Stimulated activated CD4-positive, alpha-beta T cell treated with anti-CD3 and anti-CD28 coated beads, Interleukin-1b, Interleukin-23, amount 100 ng/mL, for 24 hours (primary cell): ENCODE data around the gene GALNT14.
"Not testable (repeated sequence)": the region's sequence is repeated elsewhere in the genome, so short reads cannot be mapped to it uniquely, and the experiment has no call there.

Source experiments
- DNase-seq, 4 experiments: peaks; one replicate each; pipeline ENCODE4 v3.0.0-alpha.2; 2020; ENCODE audit warnings: low read depth in 4 of 4, low spot score in 1 of 4

The GALNT14 gene

GRCh38 chr2:31138037-31138962, at the start of gene GALNT14:
Gene GALNT14, minus strand, starts transcription at chr2:31138440. Its CDS starts 354 bp downstream, at chr2:31138086.
- DNase-seq: peak in 2 of 4 experiments; percentile 12 to 32

- DNase-seq: no peak
Measured at GRCh38 chr2:31187166-31187565, 48.9 kb upstream of the GALNT14 start.

- DNase-seq: not testable (repeated sequence)
Measured at GRCh38 chr2:31183973-31184372, 45.7 kb upstream of the GALNT14 start.

GRCh38 chr2:31176742-31177141, 38.5 kb upstream of the GALNT14 start:
- DNase-seq: no peak

GRCh38 chr2:31171142-31171541, 32.9 kb upstream of the GALNT14 start:
- DNase-seq: no peak

GRCh38 chr2:31170071-31170698, 31.9 kb upstream of the GALNT14 start:
- DNase-seq: peak in 3 of 4 experiments; percentile 2 to 32 (median 24)

GRCh38 chr2:31168291-31168690, 30.1 kb upstream of the GALNT14 start:
- DNase-seq: no peak

GRCh38 chr2:31166925-31167324, 28.7 kb upstream of the GALNT14 start:
- DNase-seq: no peak

- no peak for DNase-seq
Measured at GRCh38 chr2:31163011-31163539, 24.8 kb upstream of the GALNT14 start.

- no peak for DNase-seq
Measured at GRCh38 chr2:31161637-31162036, 23.4 kb upstream of the GALNT14 start.

- no peak for DNase-seq
Measured at GRCh38 chr2:31151501-31151900, 13.3 kb upstream of the GALNT14 start.

- DNase-seq: no peak
Measured at GRCh38 chr2:31150120-31150670, 12.0 kb upstream of the GALNT14 start.

- no peak for DNase-seq
Measured at GRCh38 chr2:31148514-31148913, 10.3 kb upstream of the GALNT14 start.

GRCh38 chr2:31147645-31148044, 9.4 kb upstream of the GALNT14 start:
- no peak for DNase-seq

- no peak for DNase-seq
Measured at GRCh38 chr2:31142110-31142509, 3.9 kb upstream of the GALNT14 start.

- no peak for DNase-seq
Measured at GRCh38 chr2:31141443-31142085, 3.3 kb upstream of the GALNT14 start.

- DNase-seq: no peak
Measured at GRCh38 chr2:31140151-31140550, 1.9 kb upstream of the GALNT14 start.

- DNase-seq: no peak
Measured at GRCh38 chr2:31139671-31140070, 1.4 kb upstream of the GALNT14 start.

GRCh38 chr2:31137211-31138036, 816 bp downstream of the GALNT14 start:
- no peak for DNase-seq

- DNase-seq: no peak
Measured at GRCh38 chr2:31136732-31137131, 1.5 kb downstream of the GALNT14 start.
